GM12878 (cell line): ENCODE results near the gene TUFM. TPM values are rescaled to one million over a fixed set of nuclear protein-coding genes. Genes with fewer than 3 reads are reported as not detected.
A peak's percentile ranks its signal among the peaks of the same experiment; 100 is the strongest.

ENCODE experiments used
- BHLHE40 ChIP-seq, 2 experiments: fragments of 450-650 bp in 1 of 2; IDR thresholded peaks; 2 replicates each; pipeline ENCODE4 v1.6.1; 2011 to 2017; ENCODE audit warnings: low read depth in 2 of 2, borderline replicate concordance in 1 of 2, improper control_type of control experiment in 1 of 2, low read length in 1 of 2, mild to moderate bottlenecking in 1 of 2
- CHD4 ChIP-seq: fragments of 200-600 bp; sonication (generic); IDR thresholded peaks from 2 replicates; pipeline ENCODE4 v1.6.1; 2016; ENCODE audit warnings: mild to moderate bottlenecking
- DPF2 ChIP-seq: fragments of 450-650 bp; IDR thresholded peaks from 2 replicates; pipeline ENCODE4 v1.6.1; 2017; ENCODE audit warnings: mild to moderate bottlenecking
- JUND ChIP-seq: IDR thresholded peaks from 2 replicates; pipeline ENCODE4 v1.6.1; 2012; ENCODE audit warnings: low read depth, mild to moderate bottlenecking, low read length, improper control_type of control experiment, moderate library complexity
- NKRF ChIP-seq: fragments of 450-650 bp; conservative IDR thresholded peaks from 2 replicates; pipeline ENCODE4 v1.6.1; 2017; ENCODE audit warnings: mild to moderate bottlenecking, moderate library complexity
- PAX5 ChIP-seq: IDR thresholded peaks from 2 replicates; pipeline ENCODE4 v1.6.1; 2011; ENCODE audit warnings: low read depth, low read length, borderline replicate concordance
- PAX8 ChIP-seq: fragments of 450-650 bp; IDR thresholded peaks from 2 replicates; pipeline ENCODE4 v1.6.1; 2017; ENCODE audit warnings: mild to moderate bottlenecking, moderate library complexity
- PBX3 ChIP-seq: IDR thresholded peaks from 2 replicates; pipeline ENCODE4 v1.6.1; 2011; ENCODE audit warnings: mild to moderate bottlenecking, low read depth, low read length, moderate library complexity; ENCODE audit not compliant: insufficient replicate concordance
- RAD21 ChIP-seq: IDR thresholded peaks from 2 replicates; pipeline ENCODE4 v1.6.1; 2011; ENCODE audit warnings: mild to moderate bottlenecking, low read depth, low read length, moderate library complexity; ENCODE audit not compliant: insufficient read depth
- RAD51 ChIP-seq: fragments of 450-650 bp; IDR thresholded peaks from 2 replicates; pipeline ENCODE4 v1.6.1; 2016; ENCODE audit warnings: moderate library complexity, mild to moderate bottlenecking, inconsistent platforms
- SMC3 ChIP-seq: IDR thresholded peaks from 2 replicates; pipeline ENCODE4 v1.6.1; 2011; ENCODE audit warnings: low read length, improper control_type of control experiment, borderline replicate concordance
- ZBED1 ChIP-seq: IDR thresholded peaks from 2 replicates; pipeline ENCODE4 v1.6.1; 2016; ENCODE audit warnings: borderline replicate concordance
- polyA plus RNA-seq, 11 experiments: library from polyadenylated mRNA; depleted of rRNA in 4 of 11; unstranded in 6 of 11; stranded (reverse) in 5 of 11; fragments of >200 nt; fragmentation: Nextera tagmentation in 4 of 11; fragmentation: Illumina TruSeq in 1 of 11; extraction: Ambion mirVana in 4 of 11; extraction: Trizol in 1 of 11; gene quantifications; 1 replicate in 1 of 11; 2 replicates in 10 of 11; pipeline versions ENCODE4 v1.2.1 to v1.2.3, GENCODE V29; 2011 to 2016; ENCODE audit warnings: inconsistent platforms in 2 of 11, missing spikeins in 2 of 11, low read depth in 1 of 11
- total RNA-seq, 4 experiments: library from RNA; depleted of rRNA in 3 of 4; stranded (reverse); fragments of >200 nt in 3 of 4; fragmentation: Illumina TruSeq in 1 of 4; extraction: Trizol in 1 of 4; gene quantifications; 2 replicates each; pipeline versions ENCODE4 v1.2.1 to v1.2.3, GENCODE V29; 2013 to 2021
- TF ChIP-seq, protein P1 (sequence below): fragments of 450-650 bp; formaldehyde crosslinking; IDR thresholded peaks from 2 replicates; pipeline ENCODE4 v1.5.0; 2022; ENCODE audit warnings: mild to moderate bottlenecking, missing genetic modification characterization
- TF ChIP-seq, protein P2 (sequence below): fragments of 450-650 bp; formaldehyde crosslinking; IDR thresholded peaks from 2 replicates; pipeline ENCODE4 v1.4.0; 2022; ENCODE audit warnings: mild to moderate bottlenecking, moderate library complexity

The TUFM gene
- total and polyA plus RNA-seq, 10 of the 15 experiments (the other 5 are each of a cell fraction or from before 2014, with no cell fraction given) = 23.4 to 354 (median 182) TPM

DNA sequence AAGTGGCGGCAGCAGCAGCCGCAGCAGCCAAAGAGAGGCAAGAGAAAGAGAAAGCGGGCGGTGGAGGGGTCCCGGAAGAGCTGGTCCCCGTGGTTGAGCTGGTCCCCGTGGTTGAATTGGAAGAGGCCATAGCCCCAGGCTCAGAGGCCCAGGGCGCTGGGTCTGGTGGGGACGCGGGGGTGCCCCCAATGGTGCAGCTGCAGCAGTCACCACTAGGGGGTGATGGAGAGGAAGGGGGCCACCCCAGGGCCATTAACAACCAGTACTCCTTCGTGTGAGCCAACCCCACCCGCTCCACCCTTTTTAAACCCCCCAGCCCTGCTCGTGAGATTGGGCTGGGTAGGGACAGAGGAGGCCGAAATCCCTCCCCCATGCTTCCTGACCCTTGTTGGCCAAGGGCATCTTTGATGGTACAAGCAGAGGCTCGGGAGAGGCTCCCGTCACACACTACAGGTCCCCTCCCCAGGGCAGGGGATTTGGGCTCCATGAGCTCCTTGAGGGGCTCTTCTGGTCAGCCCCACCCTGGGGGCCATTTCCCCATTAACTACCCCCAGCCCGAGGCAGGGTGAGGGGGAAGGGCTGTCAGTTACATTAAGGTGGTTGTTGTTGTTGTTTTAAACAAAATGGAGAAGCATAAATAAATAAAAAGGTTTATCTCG lies 27.5 kb upstream of the TUFM start (continued):
- TF ChIP-seq RAD21 (peak; percentile 54), BHLHE40 (IDR thresholded peaks at IDR 0.05; ENCODE audit: borderline replicate concordance in 1 of 2, low read depth in 2 of 2, low read length in 1 of 2) (no peak), DPF2 (no peak), PAX5 (no peak), PAX8 (no peak), PBX3 (no peak), SMC3 (peak; percentile 62; the same call in 1 of the 2 replicates), NKRF (no peak), JUND (no peak), CHD4 (no peak), ZBED1 (no peak), RAD51 (no peak)
- TF ChIP-seq, protein P1, sequence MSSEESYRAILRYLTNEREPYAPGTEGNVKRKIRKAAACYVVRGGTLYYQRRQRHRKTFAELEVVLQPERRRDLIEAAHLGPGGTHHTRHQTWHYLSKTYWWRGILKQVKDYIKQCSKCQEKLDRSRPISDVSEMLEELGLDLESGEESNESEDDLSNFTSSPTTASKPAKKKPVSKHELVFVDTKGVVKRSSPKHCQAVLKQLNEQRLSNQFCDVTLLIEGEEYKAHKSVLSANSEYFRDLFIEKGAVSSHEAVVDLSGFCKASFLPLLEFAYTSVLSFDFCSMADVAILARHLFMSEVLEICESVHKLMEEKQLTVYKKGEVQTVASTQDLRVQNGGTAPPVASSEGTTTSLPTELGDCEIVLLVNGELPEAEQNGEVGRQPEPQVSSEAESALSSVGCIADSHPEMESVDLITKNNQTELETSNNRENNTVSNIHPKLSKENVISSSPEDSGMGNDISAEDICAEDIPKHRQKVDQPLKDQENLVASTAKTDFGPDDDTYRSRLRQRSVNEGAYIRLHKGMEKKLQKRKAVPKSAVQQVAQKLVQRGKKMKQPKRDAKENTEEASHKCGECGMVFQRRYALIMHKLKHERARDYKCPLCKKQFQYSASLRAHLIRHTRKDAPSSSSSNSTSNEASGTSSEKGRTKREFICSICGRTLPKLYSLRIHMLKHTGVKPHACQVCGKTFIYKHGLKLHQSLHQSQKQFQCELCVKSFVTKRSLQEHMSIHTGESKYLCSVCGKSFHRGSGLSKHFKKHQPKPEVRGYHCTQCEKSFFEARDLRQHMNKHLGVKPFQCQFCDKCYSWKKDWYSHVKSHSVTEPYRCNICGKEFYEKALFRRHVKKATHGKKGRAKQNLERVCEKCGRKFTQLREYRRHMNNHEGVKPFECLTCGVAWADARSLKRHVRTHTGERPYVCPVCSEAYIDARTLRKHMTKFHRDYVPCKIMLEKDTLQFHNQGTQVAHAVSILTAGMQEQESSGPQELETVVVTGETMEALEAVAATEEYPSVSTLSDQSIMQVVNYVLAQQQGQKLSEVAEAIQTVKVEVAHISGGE = no peak
- TF ChIP-seq, protein P2, sequence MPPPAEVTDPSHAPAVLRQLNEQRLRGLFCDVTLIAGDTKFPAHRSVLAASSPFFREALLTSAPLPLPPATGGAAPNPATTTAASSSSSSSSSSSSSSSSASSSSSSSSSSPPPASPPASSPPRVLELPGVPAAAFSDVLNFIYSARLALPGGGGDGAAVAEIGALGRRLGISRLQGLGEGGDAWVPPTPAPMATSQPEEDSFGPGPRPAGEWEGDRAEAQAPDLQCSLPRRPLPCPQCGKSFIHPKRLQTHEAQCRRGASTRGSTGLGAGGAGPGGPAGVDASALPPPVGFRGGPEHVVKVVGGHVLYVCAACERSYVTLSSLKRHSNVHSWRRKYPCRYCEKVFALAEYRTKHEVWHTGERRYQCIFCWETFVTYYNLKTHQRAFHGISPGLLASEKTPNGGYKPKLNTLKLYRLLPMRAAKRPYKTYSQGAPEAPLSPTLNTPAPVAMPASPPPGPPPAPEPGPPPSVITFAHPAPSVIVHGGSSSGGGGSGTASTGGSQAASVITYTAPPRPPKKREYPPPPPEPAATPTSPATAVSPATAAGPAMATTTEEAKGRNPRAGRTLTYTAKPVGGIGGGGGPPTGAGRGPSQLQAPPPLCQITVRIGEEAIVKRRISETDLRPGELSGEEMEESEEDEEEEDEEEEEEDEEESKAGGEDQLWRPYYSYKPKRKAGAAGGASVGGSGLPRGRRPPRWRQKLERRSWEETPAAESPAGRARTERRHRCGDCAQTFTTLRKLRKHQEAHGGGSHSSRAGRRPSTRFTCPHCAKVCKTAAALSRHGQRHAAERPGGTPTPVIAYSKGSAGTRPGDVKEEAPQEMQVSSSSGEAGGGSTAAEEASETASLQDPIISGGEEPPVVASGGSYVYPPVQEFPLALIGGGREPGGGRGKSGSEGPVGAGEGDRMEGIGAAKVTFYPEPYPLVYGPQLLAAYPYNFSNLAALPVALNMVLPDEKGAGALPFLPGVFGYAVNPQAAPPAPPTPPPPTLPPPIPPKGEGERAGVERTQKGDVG = no peak
- TF ChIP-seq, all 136 proteins: peak for 8
